Measurements from ENCODE around the gene WDFY4.
"Not testable (repeated sequence)": the region's sequence is repeated elsewhere in the genome, so short reads cannot be mapped to it uniquely, and the experiment has no call there.

WDFY4 gene

DNA sequence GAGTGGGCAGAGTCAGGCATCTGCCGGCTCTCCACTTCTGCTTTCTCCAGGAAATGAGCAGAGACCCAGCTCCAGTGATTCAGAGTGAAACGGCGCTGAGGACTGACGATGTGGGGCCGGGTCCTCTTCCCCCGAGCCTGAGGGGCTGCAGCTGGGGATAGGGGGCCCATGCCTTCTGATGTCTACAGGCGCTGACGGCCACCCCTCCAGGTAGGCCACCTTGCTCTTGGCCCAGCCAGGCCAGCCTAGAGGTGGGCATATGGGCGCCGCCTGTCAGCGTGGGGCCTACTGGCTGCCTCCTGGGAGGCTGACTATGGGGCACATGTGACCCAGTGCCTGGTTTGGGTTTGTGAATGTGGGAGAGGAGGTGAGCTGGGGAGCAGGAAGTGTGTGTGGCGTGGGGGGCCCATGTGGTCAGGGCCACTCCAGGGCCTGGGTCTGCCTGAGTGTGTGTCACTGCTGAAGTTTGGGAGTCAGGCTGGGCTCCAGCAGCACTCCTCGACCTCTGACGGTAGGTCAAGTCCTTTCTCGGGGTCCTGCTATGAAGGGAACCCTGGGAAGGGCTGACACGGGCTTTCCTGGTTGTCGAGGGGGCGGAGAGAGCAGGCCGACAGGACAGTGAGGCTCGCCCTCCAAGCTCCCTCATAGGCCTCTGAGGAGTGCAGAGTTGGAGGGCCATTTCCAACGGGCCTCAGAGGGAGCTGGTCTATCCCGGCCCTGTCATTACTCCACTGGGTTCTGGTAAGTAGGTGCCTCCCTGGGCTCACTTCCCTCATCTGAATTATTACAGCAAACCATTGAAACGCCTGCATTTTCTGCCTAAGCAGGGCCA lies at the start of gene WDFY4:
WDFY4 (plus strand) TSS at position 82 of the 832 bp plus-strand sequence. CDS start 24,860 bp downstream, outside the sequence.
- DNase-seq (ENCODE audit: low spot score), result no peak

- DNase-seq (ENCODE audit: low spot score), result no peak
Observed at GRCh38 chr10:48634984-48635557, 49.6 kb upstream of the WDFY4 start.

DNA sequence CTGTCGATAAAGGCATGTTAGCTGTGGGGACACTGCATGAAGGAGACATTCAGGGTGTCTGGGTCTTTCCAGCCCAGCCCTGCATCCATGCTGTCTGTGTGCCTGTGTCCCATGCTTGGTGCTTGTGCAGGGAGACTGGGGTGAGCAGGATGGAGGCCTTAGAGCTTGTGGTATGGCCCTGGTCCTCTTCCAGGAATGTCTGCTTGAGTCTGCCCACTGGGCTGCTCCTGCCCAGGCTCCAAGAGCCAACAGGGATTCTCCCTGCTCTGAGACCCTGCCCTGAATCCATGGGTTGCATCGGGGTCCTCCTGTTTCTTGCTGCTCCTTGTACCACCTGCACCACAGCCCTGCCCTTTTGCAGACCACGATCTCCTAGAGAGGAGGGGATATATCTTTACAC lies 48.4 kb upstream of the WDFY4 start:
- DNase-seq (ENCODE audit: low spot score), result no peak

- no peak for DNase-seq (ENCODE audit: low spot score)
Observed at GRCh38 chr10:48636901-48637300, 47.8 kb upstream of the WDFY4 start.

DNA sequence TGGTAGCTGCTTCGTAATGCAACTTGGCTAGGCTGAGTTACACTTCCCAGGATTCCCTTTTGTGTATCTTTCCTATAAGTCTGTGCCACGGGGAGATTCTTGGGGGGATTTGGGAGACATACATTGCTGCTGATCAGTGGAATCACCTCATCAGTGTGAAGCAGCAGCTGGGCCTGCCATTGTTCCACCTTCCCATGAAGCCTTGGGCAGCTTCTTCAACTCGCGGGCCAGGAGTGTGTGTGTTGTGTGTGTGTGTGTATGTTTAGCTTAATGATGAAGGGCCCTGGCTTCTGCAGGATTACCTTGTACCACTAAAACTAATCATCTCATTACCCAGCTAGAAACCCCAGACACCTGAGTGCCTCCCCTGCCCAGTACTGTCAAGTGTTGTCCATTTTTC lies 46.5 kb upstream of the WDFY4 start:
- DNase-seq (ENCODE audit: low spot score), result no peak

GRCh38 chr10:48638739-48639527 lies 45.7 kb upstream of the WDFY4 start:
- no peak for DNase-seq (ENCODE audit: low spot score)

- DNase-seq (ENCODE audit: low spot score), result no peak
Observed at GRCh38 chr10:48639632-48640031, 45.0 kb upstream of the WDFY4 start.

DNA sequence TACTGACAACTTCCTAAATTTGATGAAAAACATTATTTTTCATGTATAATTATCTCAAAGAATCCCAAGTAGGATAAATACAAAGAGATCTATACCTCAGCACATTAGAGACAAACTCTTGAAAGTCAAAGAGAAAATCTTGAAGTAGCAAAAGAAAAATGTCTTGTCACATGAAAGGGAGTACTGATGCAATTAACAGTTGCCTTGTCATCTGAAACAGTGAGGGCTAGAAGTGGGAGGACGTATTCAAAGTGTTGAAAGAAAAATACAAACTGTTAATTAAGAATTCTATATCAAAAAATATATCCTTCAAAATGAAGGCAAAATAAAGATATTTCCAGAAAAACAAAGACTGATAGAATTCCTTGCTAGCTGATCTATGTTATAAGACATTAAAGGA lies 44.3 kb upstream of the WDFY4 start:
- DNase-seq (ENCODE audit: low spot score), result no peak

DNA sequence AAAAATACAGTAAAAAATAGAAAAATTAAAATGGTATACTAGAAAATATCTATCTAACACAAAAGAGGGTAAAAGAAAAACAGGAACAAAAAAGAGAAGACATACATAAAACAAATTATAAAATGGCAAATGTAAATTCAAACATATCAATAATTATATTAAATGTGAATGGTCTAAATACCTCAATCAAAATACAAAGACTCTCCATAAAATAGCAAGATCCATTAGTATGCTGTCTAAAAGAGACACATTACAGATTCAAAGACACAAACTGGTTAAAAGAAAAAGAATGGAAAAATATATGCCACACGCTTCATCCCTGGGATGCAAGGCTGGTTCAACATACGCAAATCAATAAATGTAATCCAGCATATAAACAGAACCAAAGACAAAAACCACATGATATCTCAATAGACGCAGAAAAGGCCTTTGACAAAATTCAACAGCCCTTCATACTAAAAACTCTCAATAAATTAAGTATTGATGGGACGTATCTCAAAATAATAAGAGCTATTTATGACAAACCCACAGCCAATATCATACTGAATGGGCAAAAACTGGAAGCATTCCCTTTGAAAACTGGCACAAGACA lies 43.5 kb upstream of the WDFY4 start:
- DNase-seq (ENCODE audit: low spot score), result not testable (repeated sequence)

DNA sequence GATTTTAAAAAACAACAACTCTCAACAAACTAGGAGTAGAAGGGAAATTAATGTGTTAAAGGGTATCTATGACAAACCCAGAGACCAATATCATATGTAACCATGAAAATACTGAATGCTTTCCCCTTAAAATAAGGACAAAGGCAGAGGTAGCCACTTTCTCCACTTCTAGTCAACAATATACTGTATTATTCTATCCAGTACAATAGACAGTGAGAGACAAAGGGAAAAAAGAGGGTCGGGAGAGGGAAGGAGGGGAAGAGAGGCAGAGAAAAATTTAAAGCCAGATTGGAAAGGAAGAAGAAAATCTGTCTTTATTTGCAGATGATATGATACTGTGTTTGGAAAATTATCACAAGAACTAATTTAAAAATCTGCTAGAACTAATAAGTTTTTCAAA lies 39.1 kb upstream of the WDFY4 start:
- DNase-seq (ENCODE audit: low spot score), result no peak

DNA sequence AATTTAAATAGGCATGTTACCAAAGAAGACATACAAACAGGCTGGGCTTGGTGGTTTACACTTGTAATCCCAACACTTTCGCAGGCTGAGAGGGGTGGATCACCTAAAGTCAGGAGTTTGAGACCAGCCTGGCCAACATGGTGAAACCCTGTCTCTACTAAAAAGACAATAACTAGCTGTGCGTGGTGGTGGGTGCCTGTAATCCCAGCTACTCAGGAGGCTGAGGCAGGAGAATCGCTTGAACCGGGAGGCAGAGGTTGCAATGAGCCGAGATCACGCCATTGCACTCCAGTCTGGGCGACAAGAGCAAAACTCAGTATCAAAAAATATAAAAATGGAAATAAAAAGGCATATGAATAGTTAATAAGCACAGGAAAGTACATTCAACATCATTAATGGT lies 37.6 kb upstream of the WDFY4 start:
- DNase-seq (ENCODE audit: low spot score), result not testable (repeated sequence)

DNA sequence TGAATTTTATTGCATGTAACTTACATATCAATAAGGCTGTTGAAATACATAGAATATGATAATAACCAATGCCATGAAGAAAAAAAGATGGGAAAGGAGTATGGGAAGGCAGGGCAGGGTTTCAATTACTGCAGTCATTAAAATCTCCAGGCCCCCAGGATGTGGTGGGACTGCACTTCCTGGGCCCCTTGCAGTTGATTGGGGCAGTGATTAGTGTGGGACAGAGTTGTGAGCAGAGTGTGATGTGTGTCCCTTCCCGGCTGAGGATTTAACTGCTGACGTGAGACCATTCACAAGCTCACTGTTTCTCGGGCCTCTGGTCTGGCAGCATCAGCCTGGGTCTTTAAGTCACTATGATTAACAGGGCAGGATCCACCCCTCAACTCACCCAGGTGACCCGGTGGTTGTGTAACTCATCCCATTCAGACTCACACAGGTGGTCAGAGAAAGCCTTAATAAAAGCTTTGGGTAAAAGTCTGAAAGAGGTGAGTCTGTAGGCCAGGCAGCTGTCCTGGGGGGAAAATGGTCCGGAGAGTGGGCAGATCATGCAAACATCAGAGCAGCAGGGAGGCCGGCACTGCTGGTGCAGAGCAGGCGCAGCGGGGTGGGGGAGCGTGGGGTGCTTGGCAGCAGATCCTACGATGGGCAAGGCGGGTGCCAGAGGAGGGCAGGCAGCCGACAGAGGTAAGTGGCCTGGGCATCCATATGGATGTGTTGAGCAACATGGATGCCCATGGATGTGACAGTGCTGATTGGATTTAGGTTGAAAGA lies 36.3 kb upstream of the WDFY4 start:
- no peak for DNase-seq (ENCODE audit: low spot score)

DNA sequence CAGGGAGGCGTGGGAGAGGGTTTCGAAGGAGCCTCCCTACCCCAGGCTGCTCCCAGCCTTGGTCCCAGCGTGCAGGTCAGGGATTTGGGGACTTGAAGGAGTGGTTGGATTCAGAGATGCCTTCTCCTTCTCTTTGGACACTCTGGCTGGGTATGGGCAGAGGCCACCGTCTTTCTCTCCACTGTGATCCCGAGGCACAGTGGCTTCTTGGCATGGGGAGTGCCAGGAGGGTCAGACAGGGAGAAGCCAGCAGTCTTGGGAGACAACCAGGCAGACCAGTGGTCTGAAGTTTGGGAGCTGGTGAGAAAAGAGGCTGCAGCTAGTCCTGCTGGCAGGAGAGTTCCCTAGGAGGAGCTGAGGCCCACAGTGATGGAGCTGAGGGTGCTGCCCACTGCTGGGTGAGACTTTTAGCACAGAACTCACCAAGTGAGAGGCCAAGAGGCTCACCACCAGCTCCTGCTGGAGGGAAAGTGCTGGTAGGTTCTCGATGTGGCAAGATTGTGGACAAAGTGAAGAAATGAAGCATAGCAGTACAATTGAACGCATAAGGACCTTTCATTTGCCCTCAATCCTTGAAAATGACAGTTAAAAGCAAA lies 35.2 kb upstream of the WDFY4 start:
- DNase-seq (ENCODE audit: low spot score), result peak; percentile 43

GRCh38 chr10:48651293-48651692 lies 33.4 kb upstream of the WDFY4 start:
- DNase-seq (ENCODE audit: low spot score), result no peak

DNA sequence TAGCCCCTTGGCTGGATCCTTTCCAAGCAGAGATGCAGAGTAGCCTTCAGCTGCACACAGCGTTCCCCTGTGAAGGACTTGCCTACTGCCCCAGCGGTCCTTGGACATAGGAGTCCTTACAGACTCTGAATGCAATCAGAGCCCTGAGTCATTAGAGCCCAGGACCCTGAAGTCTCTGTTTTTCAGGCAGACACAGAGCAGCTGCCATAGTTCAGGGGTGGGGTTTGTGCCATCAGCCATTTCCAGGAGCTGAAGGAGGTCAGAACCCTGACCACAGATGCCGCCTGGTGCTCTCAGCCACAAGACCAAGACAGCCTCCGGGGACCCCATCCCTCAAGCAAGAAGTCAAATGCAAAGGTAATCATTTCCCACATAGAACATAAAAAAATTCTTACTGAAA lies 32.8 kb upstream of the WDFY4 start:
- DNase-seq (ENCODE audit: low spot score), result no peak

GRCh38 chr10:48652344-48652743 lies 32.3 kb upstream of the WDFY4 start:
- DNase-seq (ENCODE audit: low spot score), result no peak

- no peak for DNase-seq (ENCODE audit: low spot score)
Observed at GRCh38 chr10:48653347-48653746, 31.3 kb upstream of the WDFY4 start.

- no peak for DNase-seq (ENCODE audit: low spot score)
Observed at GRCh38 chr10:48653944-48654698, 30.6 kb upstream of the WDFY4 start.

DNA sequence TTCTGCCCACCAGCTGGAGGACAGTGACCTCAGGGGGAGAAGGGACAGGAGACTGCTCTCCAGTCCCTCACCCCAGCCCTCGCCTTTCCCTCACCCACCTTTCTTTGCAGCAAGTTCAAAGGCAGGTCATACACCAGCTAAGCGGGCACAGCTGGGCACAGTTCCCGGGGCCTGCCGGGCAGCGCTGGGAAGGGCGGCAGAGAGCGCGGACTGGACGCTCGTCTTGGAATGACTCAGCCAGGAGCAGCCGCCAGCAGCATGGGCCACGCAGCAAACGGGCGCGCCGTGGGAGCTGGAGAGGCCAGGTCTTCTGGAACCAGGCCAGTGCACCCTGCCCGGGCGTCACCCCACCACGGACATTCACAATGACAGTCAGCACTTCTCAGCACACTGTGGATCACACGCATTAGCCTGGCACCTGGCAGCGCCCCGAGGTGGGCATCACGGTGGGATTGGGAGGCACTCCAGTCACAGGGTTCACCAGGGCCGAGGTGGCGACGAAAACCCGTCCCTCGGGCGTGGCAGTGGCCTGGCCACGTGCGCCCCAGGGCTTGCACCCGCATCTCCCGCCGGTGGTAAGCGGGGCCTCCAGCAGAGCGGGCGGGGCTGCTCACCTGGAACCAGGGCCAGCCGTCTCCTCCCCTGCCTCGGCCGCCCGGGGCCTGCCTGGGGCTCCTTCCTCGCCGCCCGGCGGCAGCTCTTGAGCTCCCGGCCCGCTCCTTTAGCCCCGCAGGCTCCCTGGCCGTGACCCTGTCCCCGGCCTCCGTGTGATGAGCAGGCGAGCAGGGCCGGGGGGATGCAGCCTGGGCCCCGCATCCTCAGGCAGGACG lies 29.0 kb upstream of the WDFY4 start:
- DNase-seq (ENCODE audit: low spot score), result peak; percentile 70
